Epithelial cell of proximal tubule (primary cell): ENCODE results near the gene ZNF710. TPM values are rescaled to one million over a fixed set of nuclear protein-coding genes. Genes with fewer than 3 reads are reported as not detected.

Experiments used
- DNase-seq: peaks from one replicate; pipeline ENCODE4 v3.0.0-alpha.2; 2011; ENCODE audit warnings: low read depth
- H3K4me3 ChIP-seq: 2 replicates; pipeline ENCODE4 v1.5.1; 2011; ENCODE audit warnings: low read depth, mild to moderate bottlenecking, low read length
- CTCF ChIP-seq: conservative IDR thresholded peaks from 2 replicates; pipeline ENCODE4 v1.5.1; 2012; ENCODE audit warnings: low read depth, mild to moderate bottlenecking, low read length
- total RNA-seq: library from RNA; depleted of rRNA; stranded (reverse); fragments of >200 nt; gene quantifications from 2 replicates; pipeline ENCODE4 v1.2.3, GENCODE V29; 2015

The ZNF710 gene
- total RNA-seq, 1 donor from 2014 or later = 11.4 TPM

- DNase-seq = no peak
- TF ChIP-seq CTCF = no peak
- no peak overlapping the region for H3K4me3 ChIP-seq
Observed at GRCh38 chr15:90059208-90059985, 58.3 kb downstream of the ZNF710 start.

- no peak for TF ChIP-seq CTCF
- DNase-seq = no peak
- no peak overlapping the region for H3K4me3 ChIP-seq
Observed at GRCh38 chr15:90060797-90061196, 59.7 kb downstream of the ZNF710 start.

GRCh38 chr15:90062023-90062442 lies 60.9 kb downstream of the ZNF710 start:
- TF ChIP-seq CTCF = no peak
- no peak overlapping the region for H3K4me3 ChIP-seq
- DNase-seq = no peak

- H3K4me3 ChIP-seq = no peak overlapping the region
- DNase-seq = no peak
- no peak for TF ChIP-seq CTCF
Observed at GRCh38 chr15:90062462-90062932, 61.4 kb downstream of the ZNF710 start.

GRCh38 chr15:90062973-90063769 lies 62.0 kb downstream of the ZNF710 start:
- no peak for DNase-seq
- H3K4me3 ChIP-seq = no peak overlapping the region
- no peak for TF ChIP-seq CTCF

GRCh38 chr15:90063770-90064247 lies 62.7 kb downstream of the ZNF710 start:
- DNase-seq = no peak
- H3K4me3 ChIP-seq = no peak overlapping the region
- TF ChIP-seq CTCF = no peak
